Measurements from ENCODE around the gene FOSL2.

Gene FOSL2

DNA sequence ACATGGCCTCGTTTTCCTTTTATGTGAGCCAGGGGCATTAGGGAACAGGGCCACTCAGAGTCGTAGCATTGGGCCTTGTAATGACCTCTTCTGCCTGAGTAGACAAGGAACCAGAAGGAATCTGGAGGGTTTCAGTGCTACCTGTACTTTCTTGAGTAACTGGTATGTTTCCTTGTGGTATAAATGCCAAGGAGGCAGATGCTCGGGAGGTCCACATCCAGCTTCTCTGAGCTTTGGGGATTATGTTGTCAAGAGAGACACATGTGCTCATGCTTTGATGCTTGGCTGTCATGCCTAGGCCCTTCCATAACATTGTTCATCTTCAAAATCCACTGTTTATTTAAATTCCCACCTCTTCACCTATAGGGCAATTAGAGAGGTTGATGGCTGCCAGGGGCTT, 26.3 kb downstream of the FOSL2 start:
- Histone ChIP-seq H3K4me3 (ENCODE audit: low read depth, low read length) (no peak overlapping the region), H3K4me1 (ENCODE audit: control insufficient read depth, insufficient read depth, low read length) (no peaks in the 10 kb centered on the region), H3K27ac (ENCODE audit: extremely low read depth, low read depth, low read length) (no peak overlapping the region), H3K9me3 (ENCODE audit: control insufficient read depth, insufficient read depth, low read depth, low read length) (no peaks in the 10 kb centered on the region), H3K36me3 (ENCODE audit: control insufficient read depth in 2 of 2, insufficient read depth in 1 of 2, low read length in 2 of 2) (peaks cover 0 to 6% of the 10 kb centered on the region in 2 experiments; a peak in 1 of 3 replicates)
- ChIA-PET POLR2A (interaction anchor here (1.7 kb wide), 1 partner anchor 26 kb away, joined by 3 read pairs; the partner anchor contains the start of gene FOSL2), CTCF (interaction anchor here (0.7 kb wide), 2 partner anchors 53 to 264 kb away, joined by 3 read pairs; no protein-coding TSS in a partner anchor)
- no peak for TF ChIP-seq GLIS2 (tag by site-specific recombination; IDR thresholded peaks at IDR 0.05)
- no peak for TF ChIP-seq HOXC10 (CRISPR knock-in tag; IDR thresholded peaks at IDR 0.05)
- no peak for TF ChIP-seq ZNF626 (tag by site-specific recombination; IDR thresholded peaks at IDR 0.05)
- no peak for TF ChIP-seq ZNF768 (tag by site-specific recombination; IDR thresholded peaks at IDR 0.05)
- no peak for TF ChIP-seq ZNF791 (tag by site-specific recombination; IDR thresholded peaks at IDR 0.05)
- TF ChIP-seq, protein P1, sequence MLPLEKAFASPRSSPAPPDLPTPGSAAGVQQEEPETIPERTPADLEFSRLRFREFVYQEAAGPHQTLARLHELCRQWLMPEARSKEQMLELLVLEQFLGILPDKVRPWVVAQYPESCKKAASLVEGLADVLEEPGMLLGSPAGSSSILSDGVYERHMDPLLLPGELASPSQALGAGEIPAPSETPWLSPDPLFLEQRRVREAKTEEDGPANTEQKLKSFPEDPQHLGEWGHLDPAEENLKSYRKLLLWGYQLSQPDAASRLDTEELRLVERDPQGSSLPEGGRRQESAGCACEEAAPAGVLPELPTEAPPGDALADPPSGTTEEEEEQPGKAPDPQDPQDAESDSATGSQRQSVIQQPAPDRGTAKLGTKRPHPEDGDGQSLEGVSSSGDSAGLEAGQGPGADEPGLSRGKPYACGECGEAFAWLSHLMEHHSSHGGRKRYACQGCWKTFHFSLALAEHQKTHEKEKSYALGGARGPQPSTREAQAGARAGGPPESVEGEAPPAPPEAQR (tag by site-specific recombination; IDR thresholded peaks at IDR 0.05) = no peak
- TF ChIP-seq, protein P2, sequence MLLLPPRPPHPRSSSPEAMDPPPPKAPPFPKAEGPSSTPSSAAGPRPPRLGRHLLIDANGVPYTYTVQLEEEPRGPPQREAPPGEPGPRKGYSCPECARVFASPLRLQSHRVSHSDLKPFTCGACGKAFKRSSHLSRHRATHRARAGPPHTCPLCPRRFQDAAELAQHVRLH (tag by site-specific recombination; IDR thresholded peaks at IDR 0.05) = no peak
- TF ChIP-seq YY1 (tag by site-specific recombination; IDR thresholded peaks at IDR 0.05) = no peak
- TF ChIP-seq ZNF292 (tag by site-specific recombination; IDR thresholded peaks at IDR 0.05; ENCODE audit: borderline replicate concordance, low read depth) = no peak
- no peak for TF ChIP-seq FEZF1 (tag by site-specific recombination; IDR thresholded peaks at IDR 0.05)
- TF ChIP-seq ZNF530 (tag by site-specific recombination; IDR thresholded peaks at IDR 0.05; ENCODE audit: low read depth) = no peak
- no peak for TF ChIP-seq ZNF324 (tag by site-specific recombination; IDR thresholded peaks at IDR 0.05)
- TF ChIP-seq ZNF830 (tag by site-specific recombination; IDR thresholded peaks at IDR 0.05; ENCODE audit: low read depth) = no peak
- TF ChIP-seq ZFP69B (tag by site-specific recombination; IDR thresholded peaks at IDR 0.05) = no peak

DNA sequence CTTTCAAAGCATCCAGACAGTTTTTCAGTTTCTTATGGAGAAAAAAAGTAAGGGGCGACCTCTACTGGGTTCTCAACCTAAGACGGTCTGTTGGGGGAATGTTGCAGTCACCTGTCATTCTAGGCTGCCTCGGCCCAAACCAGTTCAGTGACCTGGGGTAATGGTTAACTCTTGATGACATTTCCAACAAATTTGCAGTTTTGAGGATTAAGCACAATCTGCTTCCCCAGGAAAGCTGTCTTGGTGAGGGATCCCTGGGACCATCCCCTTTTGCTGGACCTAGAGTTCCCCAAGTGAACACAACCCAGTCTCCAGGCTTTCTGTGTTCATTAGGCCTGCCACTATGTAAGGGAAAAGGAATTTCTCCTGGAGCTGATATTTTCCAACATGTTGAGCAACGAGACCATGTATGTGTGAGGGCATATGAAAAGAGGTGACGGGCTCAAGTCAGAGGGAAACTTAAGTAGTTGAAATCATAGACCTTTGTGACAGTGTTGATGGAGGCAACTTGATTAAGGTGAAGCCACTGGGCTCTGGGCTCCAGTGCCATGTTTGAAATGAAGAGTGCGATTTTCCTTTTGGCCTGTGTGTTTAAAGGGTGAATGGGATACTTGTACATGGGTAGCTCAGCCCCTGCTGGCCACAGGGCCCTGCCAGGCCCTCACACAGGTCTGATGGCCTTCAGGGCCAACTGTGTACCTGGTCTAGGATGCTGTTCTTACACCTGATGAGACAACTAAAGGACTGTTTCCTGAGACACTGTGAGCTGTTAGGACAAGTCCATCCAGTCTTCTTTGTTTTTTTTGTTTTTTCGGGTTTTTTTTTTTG, 27.0 kb downstream of the FOSL2 start:
- CTCF ChIA-PET = interaction anchor here (0.7 to 0.9 kb wide), 3 partner anchors 52 to 666 kb away, joined by 3 to 4 read pairs (median 3); no protein-coding TSS in a partner anchor
- H3K4me1 ChIP-seq (ENCODE audit: control insufficient read depth, insufficient read depth, low read length) = no peaks in the 10 kb centered on the region
- no peak overlapping the region for H3K4me3 ChIP-seq (ENCODE audit: low read depth, low read length)
- H3K36me3 ChIP-seq (ENCODE audit: control insufficient read depth in 2 of 2, insufficient read depth in 1 of 2, low read length in 2 of 2) = peaks cover 0 to 4% of the 10 kb centered on the region in 2 experiments; a peak in 1 of 3 replicates
- H3K9me3 ChIP-seq (ENCODE audit: control insufficient read depth, insufficient read depth, low read depth, low read length) = no peaks in the 10 kb centered on the region
- POLR2A ChIA-PET = interaction anchor here (1.7 kb wide), 1 partner anchor 27 kb away, joined by 3 read pairs; the partner anchor contains the start of gene FOSL2
- H3K27ac ChIP-seq (ENCODE audit: extremely low read depth, low read depth, low read length) = no peak overlapping the region
- TF ChIP-seq ZNF544 (tag by site-specific recombination; IDR thresholded peaks at IDR 0.05) (no peak), MYNN (tag by site-specific recombination; IDR thresholded peaks at IDR 0.05; ENCODE audit: borderline replicate concordance) (no peak), ZNF23 (tag by site-specific recombination; IDR thresholded peaks at IDR 0.05; ENCODE audit: borderline replicate concordance) (no peak), ZNF354C (tag by site-specific recombination; IDR thresholded peaks at IDR 0.05; ENCODE audit: borderline replicate concordance, low read depth) (no peak), ZBTB1 (tag by site-specific recombination; IDR thresholded peaks at IDR 0.05) (no peak), ZNF404 (tag by site-specific recombination; IDR thresholded peaks at IDR 0.05) (no peak), KLF10 (tag by site-specific recombination; IDR thresholded peaks at IDR 0.05) (no peak), ZNF10 (tag by site-specific recombination; IDR thresholded peaks at IDR 0.05) (no peak), MZF1 (tag by site-specific recombination; IDR thresholded peaks at IDR 0.05; ENCODE audit: borderline replicate concordance) (no peak)
- TF ChIP-seq, protein P3, sequence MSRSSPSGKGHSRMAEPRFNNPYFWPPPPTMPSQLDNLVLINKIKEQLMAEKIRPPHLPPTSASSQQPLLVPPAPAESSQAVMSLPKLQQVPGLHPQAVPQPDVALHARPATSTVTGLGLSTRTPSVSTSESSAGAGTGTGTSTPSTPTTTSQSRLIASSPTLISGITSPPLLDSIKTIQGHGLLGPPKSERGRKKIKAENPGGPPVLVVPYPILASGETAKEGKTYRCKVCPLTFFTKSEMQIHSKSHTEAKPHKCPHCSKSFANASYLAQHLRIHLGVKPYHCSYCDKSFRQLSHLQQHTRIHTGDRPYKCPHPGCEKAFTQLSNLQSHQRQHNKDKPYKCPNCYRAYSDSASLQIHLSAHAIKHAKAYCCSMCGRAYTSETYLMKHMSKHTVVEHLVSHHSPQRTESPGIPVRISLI (tag by site-specific recombination; IDR thresholded peaks at IDR 0.05) = no peak
- TF ChIP-seq, protein P4, sequence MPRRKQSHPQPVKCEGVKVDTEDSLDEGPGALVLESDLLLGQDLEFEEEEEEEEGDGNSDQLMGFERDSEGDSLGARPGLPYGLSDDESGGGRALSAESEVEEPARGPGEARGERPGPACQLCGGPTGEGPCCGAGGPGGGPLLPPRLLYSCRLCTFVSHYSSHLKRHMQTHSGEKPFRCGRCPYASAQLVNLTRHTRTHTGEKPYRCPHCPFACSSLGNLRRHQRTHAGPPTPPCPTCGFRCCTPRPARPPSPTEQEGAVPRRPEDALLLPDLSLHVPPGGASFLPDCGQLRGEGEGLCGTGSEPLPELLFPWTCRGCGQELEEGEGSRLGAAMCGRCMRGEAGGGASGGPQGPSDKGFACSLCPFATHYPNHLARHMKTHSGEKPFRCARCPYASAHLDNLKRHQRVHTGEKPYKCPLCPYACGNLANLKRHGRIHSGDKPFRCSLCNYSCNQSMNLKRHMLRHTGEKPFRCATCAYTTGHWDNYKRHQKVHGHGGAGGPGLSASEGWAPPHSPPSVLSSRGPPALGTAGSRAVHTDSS (tag by site-specific recombination; IDR thresholded peaks at IDR 0.05) = no peak
- TF ChIP-seq, protein P5, sequence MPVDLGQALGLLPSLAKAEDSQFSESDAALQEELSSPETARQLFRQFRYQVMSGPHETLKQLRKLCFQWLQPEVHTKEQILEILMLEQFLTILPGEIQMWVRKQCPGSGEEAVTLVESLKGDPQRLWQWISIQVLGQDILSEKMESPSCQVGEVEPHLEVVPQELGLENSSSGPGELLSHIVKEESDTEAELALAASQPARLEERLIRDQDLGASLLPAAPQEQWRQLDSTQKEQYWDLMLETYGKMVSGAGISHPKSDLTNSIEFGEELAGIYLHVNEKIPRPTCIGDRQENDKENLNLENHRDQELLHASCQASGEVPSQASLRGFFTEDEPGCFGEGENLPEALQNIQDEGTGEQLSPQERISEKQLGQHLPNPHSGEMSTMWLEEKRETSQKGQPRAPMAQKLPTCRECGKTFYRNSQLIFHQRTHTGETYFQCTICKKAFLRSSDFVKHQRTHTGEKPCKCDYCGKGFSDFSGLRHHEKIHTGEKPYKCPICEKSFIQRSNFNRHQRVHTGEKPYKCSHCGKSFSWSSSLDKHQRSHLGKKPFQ (tag by site-specific recombination; IDR thresholded peaks at IDR 0.05) = no peak
- TF ChIP-seq, protein P6, sequence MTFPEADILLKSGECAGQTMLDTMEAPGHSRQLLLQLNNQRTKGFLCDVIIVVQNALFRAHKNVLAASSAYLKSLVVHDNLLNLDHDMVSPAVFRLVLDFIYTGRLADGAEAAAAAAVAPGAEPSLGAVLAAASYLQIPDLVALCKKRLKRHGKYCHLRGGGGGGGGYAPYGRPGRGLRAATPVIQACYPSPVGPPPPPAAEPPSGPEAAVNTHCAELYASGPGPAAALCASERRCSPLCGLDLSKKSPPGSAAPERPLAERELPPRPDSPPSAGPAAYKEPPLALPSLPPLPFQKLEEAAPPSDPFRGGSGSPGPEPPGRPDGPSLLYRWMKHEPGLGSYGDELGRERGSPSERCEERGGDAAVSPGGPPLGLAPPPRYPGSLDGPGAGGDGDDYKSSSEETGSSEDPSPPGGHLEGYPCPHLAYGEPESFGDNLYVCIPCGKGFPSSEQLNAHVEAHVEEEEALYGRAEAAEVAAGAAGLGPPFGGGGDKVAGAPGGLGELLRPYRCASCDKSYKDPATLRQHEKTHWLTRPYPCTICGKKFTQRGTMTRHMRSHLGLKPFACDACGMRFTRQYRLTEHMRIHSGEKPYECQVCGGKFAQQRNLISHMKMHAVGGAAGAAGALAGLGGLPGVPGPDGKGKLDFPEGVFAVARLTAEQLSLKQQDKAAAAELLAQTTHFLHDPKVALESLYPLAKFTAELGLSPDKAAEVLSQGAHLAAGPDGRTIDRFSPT (tag by site-specific recombination; IDR thresholded peaks at IDR 0.05) = no peak

Data from HEK293 (cell line).